ENCODE data around the gene CNPY1. TPM values are rescaled to one million over a fixed set of nuclear protein-coding genes. Genes with fewer than 3 reads are reported as not detected.

CNPY1 gene
- total RNA-seq, 4 donors from 2014 or later: not detected

DNA sequence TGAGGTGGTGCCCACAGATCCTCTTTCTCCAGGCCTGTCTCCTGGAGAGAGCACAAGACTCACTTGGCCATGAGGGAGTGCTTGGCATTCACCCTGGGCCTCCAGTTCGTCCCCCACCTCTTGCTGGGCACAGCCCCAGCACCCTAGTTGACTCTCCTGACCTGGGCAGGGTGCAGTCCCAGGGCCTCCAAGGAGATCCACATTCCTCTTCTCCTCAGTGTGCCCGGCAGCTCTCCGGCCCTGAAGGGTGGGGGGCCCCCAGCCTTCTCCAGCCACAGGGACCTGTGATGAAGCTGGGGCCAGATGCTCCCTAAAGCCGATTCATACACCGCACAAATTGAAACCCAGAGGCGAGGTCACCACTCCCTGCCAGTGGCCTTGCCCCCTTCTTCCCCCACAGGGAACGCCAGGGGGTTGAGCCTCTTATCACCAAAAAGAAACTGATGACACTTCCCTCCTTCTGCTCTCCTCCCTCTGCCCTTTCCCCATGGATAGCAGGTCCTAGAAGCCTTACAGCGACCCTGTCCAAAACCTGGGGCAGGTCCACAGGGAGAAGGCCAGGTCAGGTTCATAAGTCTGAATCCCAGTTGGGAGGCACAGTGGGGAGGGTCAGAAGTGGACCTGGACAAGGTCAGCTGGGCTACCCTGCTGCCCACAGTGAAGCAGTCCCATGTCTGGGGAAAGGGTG lies 85.3 kb downstream of the CNPY1 start:
- Histone ChIP-seq H3K27ac (no peak overlapping the region), H3K9me3 (no peaks in the 10 kb centered on the region), H3K27me3 (peaks cover 96% of the 10 kb centered on the region), H3K4me1 (peaks cover 35% of the 10 kb centered on the region), H3K36me3 (no peaks in the 10 kb centered on the region), H3K4me3 (no peak overlapping the region)
- 27% methylated on average over 8 of the region's 8 CpGs for whole genome bisulfite sequencing
- TF ChIP-seq, protein P1, sequence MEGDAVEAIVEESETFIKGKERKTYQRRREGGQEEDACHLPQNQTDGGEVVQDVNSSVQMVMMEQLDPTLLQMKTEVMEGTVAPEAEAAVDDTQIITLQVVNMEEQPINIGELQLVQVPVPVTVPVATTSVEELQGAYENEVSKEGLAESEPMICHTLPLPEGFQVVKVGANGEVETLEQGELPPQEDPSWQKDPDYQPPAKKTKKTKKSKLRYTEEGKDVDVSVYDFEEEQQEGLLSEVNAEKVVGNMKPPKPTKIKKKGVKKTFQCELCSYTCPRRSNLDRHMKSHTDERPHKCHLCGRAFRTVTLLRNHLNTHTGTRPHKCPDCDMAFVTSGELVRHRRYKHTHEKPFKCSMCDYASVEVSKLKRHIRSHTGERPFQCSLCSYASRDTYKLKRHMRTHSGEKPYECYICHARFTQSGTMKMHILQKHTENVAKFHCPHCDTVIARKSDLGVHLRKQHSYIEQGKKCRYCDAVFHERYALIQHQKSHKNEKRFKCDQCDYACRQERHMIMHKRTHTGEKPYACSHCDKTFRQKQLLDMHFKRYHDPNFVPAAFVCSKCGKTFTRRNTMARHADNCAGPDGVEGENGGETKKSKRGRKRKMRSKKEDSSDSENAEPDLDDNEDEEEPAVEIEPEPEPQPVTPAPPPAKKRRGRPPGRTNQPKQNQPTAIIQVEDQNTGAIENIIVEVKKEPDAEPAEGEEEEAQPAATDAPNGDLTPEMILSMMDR (IDR thresholded peaks at IDR 0.05): no peak
- no peak for TF ChIP-seq EP300 (IDR thresholded peaks at IDR 0.05)
- no peak for TF ChIP-seq POLR2AphosphoS5 (IDR thresholded peaks at IDR 0.05)
- TF ChIP-seq POLR2A (IDR thresholded peaks at IDR 0.05): no peak
- no peak for DNase-seq (ENCODE audit: low spot score in 2 of 2)

DNA sequence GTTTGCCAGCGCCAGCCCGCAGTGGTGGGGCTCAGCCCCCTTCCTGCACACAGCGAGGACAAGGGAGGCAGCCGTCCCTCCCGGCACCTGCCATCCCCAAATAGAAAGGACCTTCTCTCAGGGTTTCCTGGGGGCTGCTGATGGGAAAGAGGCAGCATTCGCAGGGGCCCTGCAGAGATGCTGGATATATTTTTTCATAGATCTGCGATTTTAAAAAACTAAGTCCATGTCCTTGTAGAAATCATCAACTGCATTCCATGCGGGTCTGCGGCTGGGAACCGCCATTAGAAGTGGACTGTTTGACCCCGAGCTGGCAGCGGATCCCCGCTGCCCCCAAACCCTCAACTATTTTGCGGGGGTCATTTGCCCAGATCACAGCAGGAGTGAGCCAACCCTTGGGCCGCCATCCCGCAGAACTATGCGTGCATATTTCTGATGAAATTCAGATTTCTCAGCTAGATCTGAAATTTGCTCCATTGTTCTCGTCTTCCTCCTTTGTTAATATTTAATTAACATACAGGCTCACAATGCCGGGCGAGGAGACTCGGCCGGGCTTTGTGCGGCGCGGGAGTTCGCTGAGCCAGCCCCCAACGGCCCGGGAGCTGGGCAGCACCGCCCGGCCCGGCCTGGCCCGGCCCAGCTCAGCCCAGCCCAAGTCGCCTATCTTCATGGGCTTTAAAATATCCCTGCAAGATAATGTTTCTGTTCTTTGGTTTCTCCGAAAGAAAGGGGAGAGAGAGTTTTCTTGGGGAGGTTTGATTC lies 86.5 kb downstream of the CNPY1 start:
- Histone ChIP-seq H3K27ac (no peak overlapping the region), H3K4me3 (no peak overlapping the region), H3K9me3 (no peaks in the 10 kb centered on the region), H3K36me3 (no peaks in the 10 kb centered on the region), H3K27me3 (peaks cover 96% of the 10 kb centered on the region), H3K4me1 (peaks cover 37% of the 10 kb centered on the region)
- TF ChIP-seq POLR2A (IDR thresholded peaks at IDR 0.05) (no peak), POLR2AphosphoS5 (IDR thresholded peaks at IDR 0.05) (no peak), EP300 (IDR thresholded peaks at IDR 0.05) (no peak)
- TF ChIP-seq, protein P1 (IDR thresholded peaks at IDR 0.05): no peak
- no peak for DNase-seq (ENCODE audit: low spot score in 2 of 2)
- 16% methylated on average over 23 of the region's 34 CpGs for WGBS

DNA sequence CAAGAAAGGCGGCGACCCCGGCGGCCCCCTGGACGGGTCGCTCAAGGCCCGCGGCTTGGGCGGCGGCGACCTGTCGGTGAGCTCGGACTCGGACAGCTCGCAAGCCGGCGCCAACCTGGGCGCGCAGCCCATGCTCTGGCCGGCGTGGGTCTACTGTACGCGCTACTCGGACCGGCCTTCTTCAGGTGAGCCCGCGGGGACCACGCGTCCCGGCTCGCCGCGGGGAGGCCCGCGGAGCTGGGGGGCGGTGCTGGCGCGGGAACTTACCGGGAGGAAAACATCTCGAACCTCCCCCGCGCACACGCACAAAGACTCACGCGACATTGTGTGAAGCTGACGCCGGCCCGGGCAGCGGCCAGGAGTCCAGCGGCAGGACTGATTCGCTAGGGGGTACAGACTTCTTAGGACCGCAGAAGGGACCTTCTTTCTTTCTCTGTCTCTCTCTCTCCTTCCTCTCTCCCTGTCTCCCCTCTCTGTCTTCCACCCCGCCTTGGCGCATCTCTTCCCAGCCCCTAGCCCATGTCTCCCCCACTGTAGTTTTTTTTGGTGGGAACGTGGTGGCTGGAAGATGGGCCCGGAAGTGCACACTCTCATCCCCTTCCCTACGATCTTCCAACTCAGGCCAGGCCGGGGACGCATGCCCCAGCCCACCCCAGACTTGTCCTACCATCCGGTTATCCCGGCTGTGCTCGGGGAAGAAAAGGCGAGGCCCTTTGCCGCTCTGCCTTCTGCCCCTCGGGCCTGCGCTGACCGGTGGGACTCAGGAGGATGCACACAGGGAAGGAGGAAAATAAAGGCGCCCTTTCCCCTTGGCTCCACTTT lies 87.3 kb downstream of the CNPY1 start:
- peaks cover 45% of the 10 kb centered on the region for H3K4me1 ChIP-seq
- peak overlapping the region; percentile 48 for H3K4me3 ChIP-seq
- no peak for DNase-seq (ENCODE audit: low spot score in 2 of 2)
- 2% methylated on average over 40 of the region's 68 CpGs for WGBS
- no peak overlapping the region for H3K27ac ChIP-seq
- no peaks in the 10 kb centered on the region for H3K36me3 ChIP-seq
- TF ChIP-seq EP300 (IDR thresholded peaks at IDR 0.05) (no peak), POLR2A (IDR thresholded peaks at IDR 0.05) (no peak), POLR2AphosphoS5 (IDR thresholded peaks at IDR 0.05) (no peak)
- TF ChIP-seq, protein P1 (IDR thresholded peaks at IDR 0.05): no peak
- H3K27me3 ChIP-seq: peaks cover 96% of the 10 kb centered on the region
- H3K9me3 ChIP-seq: no peaks in the 10 kb centered on the region

DNA sequence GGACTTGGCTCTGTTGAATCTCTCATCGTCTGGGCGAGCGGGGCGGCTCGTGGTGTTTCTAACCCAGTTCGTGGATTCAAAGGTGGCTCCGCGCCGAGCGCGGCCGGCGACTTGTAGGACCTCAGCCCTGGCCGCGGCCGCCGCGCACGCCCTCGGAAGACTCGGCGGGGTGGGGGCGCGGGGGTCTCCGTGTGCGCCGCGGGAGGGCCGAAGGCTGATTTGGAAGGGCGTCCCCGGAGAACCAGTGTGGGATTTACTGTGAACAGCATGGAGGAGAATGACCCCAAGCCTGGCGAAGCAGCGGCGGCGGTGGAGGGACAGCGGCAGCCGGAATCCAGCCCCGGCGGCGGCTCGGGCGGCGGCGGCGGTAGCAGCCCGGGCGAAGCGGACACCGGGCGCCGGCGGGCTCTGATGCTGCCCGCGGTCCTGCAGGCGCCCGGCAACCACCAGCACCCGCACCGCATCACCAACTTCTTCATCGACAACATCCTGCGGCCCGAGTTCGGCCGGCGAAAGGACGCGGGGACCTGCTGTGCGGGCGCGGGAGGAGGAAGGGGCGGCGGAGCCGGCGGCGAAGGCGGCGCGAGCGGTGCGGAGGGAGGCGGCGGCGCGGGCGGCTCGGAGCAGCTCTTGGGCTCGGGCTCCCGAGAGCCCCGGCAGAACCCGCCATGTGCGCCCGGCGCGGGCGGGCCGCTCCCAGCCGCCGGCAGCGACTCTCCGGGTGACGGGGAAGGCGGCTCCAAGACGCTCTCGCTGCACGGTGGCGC lies 88.1 kb downstream of the CNPY1 start, which contains the start of gene EN2:
Gene EN2 (plus strand): TSS at position 19 of the 767 bp plus-strand sequence. CDS start 249 bp downstream, at position 268.
- no CpG with 5 or more reads among the region's 105 CpGs for WGBS
- peak within 1 kb of the TSS; percentile 57 for H3K4me3 ChIP-seq
- H3K27ac ChIP-seq: no peak within 1 kb of the TSS
- H3K9me3 ChIP-seq: no peaks in the 10 kb centered on the region
- H3K4me1 ChIP-seq: peaks cover 51% of the 10 kb centered on the region
- H3K36me3 ChIP-seq: no peaks in the 10 kb centered on the region
- TF ChIP-seq EP300 (IDR thresholded peaks at IDR 0.05) (no peak), POLR2AphosphoS5 (IDR thresholded peaks at IDR 0.05) (no peak), POLR2A (IDR thresholded peaks at IDR 0.05) (no peak)
- TF ChIP-seq, protein P1 (IDR thresholded peaks at IDR 0.05): no peak
- H3K27me3 ChIP-seq: peaks cover 96% of the 10 kb centered on the region
- DNase-seq (ENCODE audit: low spot score in 2 of 2): no peak

Data from suprapubic skin (tissue), 4 donors.